PC-9 (cell line): ENCODE data around the gene DBN1. TPM values are rescaled to one million over a fixed set of nuclear protein-coding genes. Genes with fewer than 3 reads are reported as not detected.

ENCODE experiments used
- BruUV-seq: library from RNA; stranded (reverse); fragments of 400-500 nt; replicated peaks from 2 replicates; lab custom pipeline; 2021; lab: Mats Ljungman, UMichigan
- CTCF ChIA-PET: fragments of 300-600 bp; sonication (Branson Sonifier 250); formaldehyde crosslinking; loops from one replicate; lab custom pipeline; 2022; ENCODE audit warnings: antibody characterized with exemption; lab: Charles Lee
- POLR2A ChIA-PET: fragments of 300-600 bp; sonication (Branson Sonifier 250); formaldehyde crosslinking; loops from one replicate; lab custom pipeline; 2022; ENCODE audit warnings: antibody characterized with exemption; ENCODE audit not compliant: unreplicated experiment; lab: Charles Lee
- DNase-seq, 2 experiments: peaks; one replicate each; pipeline versions ENCODE4 v3.0.0 to v3.0.0-alpha.2; 2015 to 2022; ENCODE audit warnings: mixed read lengths in 1 of 2
- H2AFZ ChIP-seq: fragments of 200-600 bp; sonication (generic); 2 replicates; pipeline ENCODE4 v1.8.1; 2017; ENCODE audit warnings: antibody characterized with exemption
- H3F3A ChIP-seq: fragments of 200-600 bp; sonication (generic); 2 replicates; pipeline ENCODE4 v1.8.1; 2017; ENCODE audit warnings: antibody characterized with exemption, mild to moderate bottlenecking, low read depth; ENCODE audit not compliant: insufficient read depth
- H3K27ac ChIP-seq: fragments of 200-600 bp; sonication (generic); 2 replicates; pipeline ENCODE4 v1.6.1; 2016; ENCODE audit warnings: mixed run types
- H3K27me3 ChIP-seq: fragments of 200-600 bp; sonication (generic); 2 replicates; pipeline ENCODE4 v1.6.1; 2016; ENCODE audit warnings: low read depth, mixed run types; ENCODE audit not compliant: insufficient read depth
- H3K36me3 ChIP-seq: fragments of 200-600 bp; sonication (generic); 2 replicates; pipeline ENCODE4 v1.6.1; 2016; ENCODE audit warnings: low read depth, mixed run types
- H3K4me1 ChIP-seq: fragments of 200-600 bp; sonication (generic); replicated peaks from 2 replicates; pipeline ENCODE4 v1.6.1; 2016; ENCODE audit warnings: mixed run types; ENCODE audit not compliant: insufficient read depth
- H3K4me2 ChIP-seq: fragments of 200-600 bp; sonication (generic); 2 replicates; pipeline ENCODE4 v1.6.1; 2017; ENCODE audit warnings: mixed run types
- H3K4me3 ChIP-seq: fragments of 200-600 bp; sonication (generic); 2 replicates; pipeline ENCODE4 v1.6.1; 2016; ENCODE audit warnings: mixed run types
- H3K79me2 ChIP-seq: fragments of 200-600 bp; sonication (generic); 2 replicates; pipeline ENCODE4 v1.6.1; 2017; ENCODE audit warnings: low read depth, mixed run types
- H3K9me2 ChIP-seq: fragments of 200-600 bp; sonication (generic); 2 replicates; pipeline ENCODE4 v1.8.1; 2017; ENCODE audit warnings: mild to moderate bottlenecking; ENCODE audit not compliant: insufficient read depth
- H3K9me3 ChIP-seq: fragments of 200-600 bp; sonication (generic); 2 replicates; pipeline ENCODE4 v1.8.1; 2016; ENCODE audit warnings: low read depth; ENCODE audit not compliant: insufficient read depth
- H4K20me1 ChIP-seq: fragments of 200-600 bp; sonication (generic); 2 replicates; pipeline ENCODE4 v1.8.1; 2017; ENCODE audit not compliant: insufficient read depth
- CTCF ChIP-seq: fragments of 200-600 bp; sonication (generic); conservative IDR thresholded peaks from 2 replicates; pipeline ENCODE4 v1.6.1; 2017; ENCODE audit warnings: mixed run types, antibody characterized with exemption, mild to moderate bottlenecking, moderate library complexity
- EZH2 ChIP-seq: fragments of 200-600 bp; sonication (generic); IDR thresholded peaks from 2 replicates; pipeline ENCODE4 v1.8.0; 2017; ENCODE audit warnings: antibody characterized with exemption, low read depth
- intact Hi-C: fragments of 100-400 bp; cut with micrococcal nuclease; formaldehyde crosslinking; loops from one replicate; pipeline ENCODE4 v1.10.0; 2022; ENCODE audit not compliant: unreplicated experiment
- total RNA-seq: library from RNA; stranded (reverse); gene quantifications from 2 replicates; pipeline ENCODE4 v1.2.3, GENCODE V29; 2021

Gene DBN1
- total RNA-seq, 1 experiment from 2014 or later: 144 TPM

DNA sequence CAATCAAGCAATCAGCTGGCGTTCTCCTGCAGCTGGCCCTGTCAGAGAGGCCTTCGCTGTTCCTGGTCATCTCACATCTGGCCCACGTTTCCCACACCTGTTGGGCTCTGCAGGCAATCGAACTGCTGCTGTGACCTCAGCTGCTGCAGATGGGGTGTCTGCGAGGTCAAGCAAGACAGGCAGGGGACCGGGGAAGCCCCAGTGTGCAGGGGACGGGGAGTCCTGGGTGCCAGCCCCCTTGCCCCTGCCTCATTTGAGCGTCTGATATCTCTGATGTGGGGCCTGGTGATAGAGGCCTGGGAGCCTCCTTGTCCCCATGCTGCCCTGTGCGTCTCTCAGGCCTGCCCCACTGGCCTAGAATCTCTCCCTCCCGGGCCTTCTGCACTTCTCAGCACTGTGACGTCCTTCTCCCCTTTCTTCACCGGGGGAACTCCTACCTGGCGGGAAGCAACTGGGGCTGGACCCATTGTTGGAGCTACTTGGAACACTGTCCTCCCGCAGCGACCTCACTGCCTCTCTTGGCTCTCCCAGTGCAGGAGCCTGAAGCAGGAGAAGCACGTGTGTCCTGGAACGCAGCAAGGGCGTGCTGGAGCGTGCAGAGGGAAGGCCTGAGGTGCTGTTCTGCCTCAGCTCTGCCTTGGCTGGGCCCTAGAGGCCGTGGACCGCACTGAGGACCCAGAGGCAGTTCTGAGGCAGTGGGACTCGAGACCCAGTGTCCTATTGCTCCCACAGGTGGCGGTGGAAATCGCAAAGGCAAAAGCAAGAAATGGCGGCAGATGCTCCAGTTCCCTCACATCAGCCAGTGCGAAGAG lies 43.1 kb downstream of the DBN1 start:
- CTCF ChIA-PET: no interaction called here

DNA sequence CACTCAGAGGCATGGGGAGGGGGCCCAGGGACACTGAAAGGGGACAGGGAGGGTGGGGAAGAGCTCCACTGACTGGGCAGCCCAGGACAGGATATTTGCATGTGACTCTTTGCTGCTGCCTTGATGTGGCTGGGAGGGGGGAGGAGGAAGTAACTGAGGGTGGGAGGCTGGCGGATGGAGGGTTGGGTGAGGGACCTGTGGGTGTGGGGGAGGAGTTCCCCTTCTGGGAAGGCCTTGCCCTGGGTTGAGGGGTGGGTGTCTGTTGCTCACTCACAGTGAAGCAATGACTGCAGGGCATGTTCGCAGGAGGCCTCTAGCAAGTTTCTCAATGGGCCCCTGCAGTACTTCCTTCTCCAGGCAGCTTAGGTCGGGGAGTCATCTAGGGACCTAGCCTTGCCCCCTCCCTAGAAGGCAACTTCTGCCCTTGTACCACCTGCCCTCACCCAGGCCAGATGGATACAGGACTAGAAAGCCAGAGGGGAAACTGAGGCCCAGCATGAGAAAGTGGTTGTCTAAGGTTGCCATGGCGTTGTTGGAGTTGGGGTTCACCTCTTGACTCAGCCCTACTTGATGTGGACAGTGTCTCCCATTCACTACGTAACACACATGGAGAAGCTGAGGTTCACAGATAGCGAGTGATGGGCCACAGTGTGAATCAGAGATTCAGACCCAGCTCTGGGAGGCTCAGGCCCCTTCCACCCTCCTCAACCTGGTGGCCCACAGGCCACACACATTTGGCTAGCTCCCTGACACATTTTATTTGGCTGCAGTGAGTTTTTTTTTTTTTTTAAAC lies 44.0 kb downstream of the DBN1 start:
- CTCF ChIA-PET: no interaction called here

More for the DNA sequence above, 43.1 kb downstream of the DBN1 start:
- Histone ChIP-seq H3K4me3 (no peak overlapping the region), H4K20me1 (peaks cover 29% of the 10 kb centered on the region), H3K27ac (no peak overlapping the region), H3K9me2 (no peaks in the 10 kb centered on the region), H3K9me3 (no peaks in the 10 kb centered on the region), H3K4me1 (peaks cover 18% of the 10 kb centered on the region), H3F3A (peaks cover 11% of the 10 kb centered on the region; the same call in 1 of the 2 replicates), H3K79me2 (peaks cover 35% of the 10 kb centered on the region), H3K36me3 (no peaks in the 10 kb centered on the region), H3K4me2 (no peak overlapping the region), H2AFZ (no peak overlapping the region), H3K27me3 (no peaks in the 10 kb centered on the region)
- intact Hi-C loops: no loop called here
- POLR2A ChIA-PET: no interaction called here
- no peak for DNase-seq
- no peak for TF ChIP-seq CTCF
- TF ChIP-seq EZH2: no peak
- no TSS peak for BruUV-seq

More for the DNA sequence above, 44.0 kb downstream of the DBN1 start:
- TF ChIP-seq CTCF (no peak), EZH2 (no peak)
- Histone ChIP-seq H3K79me2 (peaks cover 35% of the 10 kb centered on the region), H3K4me3 (no peak overlapping the region), H3K27ac (no peak overlapping the region), H3K9me2 (no peaks in the 10 kb centered on the region), H4K20me1 (peaks cover 29% of the 10 kb centered on the region), H3K4me2 (no peak overlapping the region), H3F3A (peaks cover 10% of the 10 kb centered on the region; the same call in 1 of the 2 replicates), H3K4me1 (peaks cover 23% of the 10 kb centered on the region), H3K27me3 (no peaks in the 10 kb centered on the region), H3K36me3 (no peaks in the 10 kb centered on the region), H3K9me3 (no peaks in the 10 kb centered on the region), H2AFZ (no peak overlapping the region)
- no peak for DNase-seq
- BruUV-seq: no TSS peak
- POLR2A ChIA-PET: no interaction called here
- intact Hi-C loops: no loop called here
